ENCODE data around the gene TSLP.
A peak's percentile ranks its signal among the peaks of the same experiment; 100 is the strongest.

TSLP gene

DNA sequence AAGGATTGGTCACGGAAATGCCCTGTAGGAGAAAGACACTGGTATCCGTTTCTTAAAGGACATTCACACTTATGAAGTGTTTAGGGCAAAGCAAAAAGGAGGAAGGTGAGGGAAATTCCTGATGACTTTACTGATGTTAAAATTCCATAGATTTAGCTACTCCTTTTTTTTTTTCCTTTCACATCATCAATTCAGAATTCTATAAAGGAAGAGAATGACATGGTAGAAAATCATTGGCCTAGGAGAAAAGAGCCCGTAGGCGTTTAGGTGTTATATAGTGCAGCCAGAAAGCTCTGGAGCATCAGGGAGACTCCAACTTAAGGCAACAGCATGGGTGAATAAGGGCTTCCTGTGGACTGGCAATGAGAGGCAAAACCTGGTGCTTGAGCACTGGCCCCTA is at the start of gene TSLP:
Gene TSLP, plus strand, starts transcription at position 301 of the 400 bp plus-strand sequence. CDS start 178 bp downstream, outside the sequence.
- H3K4me3 ChIP-seq (ENCODE audit: low read length) = peak within 1 kb of the TSS; percentile 32
- no peak for DNase-seq (ENCODE audit: low read depth)
- TF ChIP-seq CTCF (conservative IDR thresholded peaks at IDR 0.05; ENCODE audit: low read length) = no peak

GRCh38 chr5:111022301-111022700 is 49.2 kb upstream of the TSLP start:
- no peak for DNase-seq (ENCODE audit: low read depth)
- TF ChIP-seq CTCF (conservative IDR thresholded peaks at IDR 0.05; ENCODE audit: low read length) = no peak
- no peak overlapping the region for H3K4me3 ChIP-seq (ENCODE audit: low read length)

- H3K4me3 ChIP-seq (ENCODE audit: low read length) = no peak overlapping the region
- DNase-seq (ENCODE audit: low read depth) = no peak
- no peak for TF ChIP-seq CTCF (conservative IDR thresholded peaks at IDR 0.05; ENCODE audit: low read length)
These were observed 42.6 kb upstream of the TSLP start for GRCh38 chr5:111028865-111029264.

- H3K4me3 ChIP-seq (ENCODE audit: low read length) = no peak overlapping the region
- no peak for TF ChIP-seq CTCF (conservative IDR thresholded peaks at IDR 0.05; ENCODE audit: low read length)
- no peak for DNase-seq (ENCODE audit: low read depth)
These were observed 27.6 kb upstream of the TSLP start for GRCh38 chr5:111043712-111044506.

DNA sequence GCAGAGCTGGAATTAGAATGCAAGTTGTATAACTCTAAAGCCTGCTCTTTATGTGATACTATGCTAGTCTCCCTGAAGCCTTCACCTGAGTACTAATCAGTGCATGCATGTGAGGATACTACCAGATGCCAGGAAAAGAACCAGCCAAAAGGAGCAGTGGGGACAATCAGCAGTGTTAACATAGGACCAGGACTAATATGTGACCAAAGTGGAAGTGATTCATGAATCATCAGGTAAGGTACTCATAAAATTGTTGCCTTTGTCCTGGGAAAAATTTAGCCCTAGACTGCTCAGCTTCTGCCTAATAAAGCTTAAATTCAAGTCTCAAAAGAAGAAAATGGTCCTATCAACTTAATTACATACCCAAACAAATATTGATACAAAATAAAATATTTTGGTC is 13.4 kb upstream of the TSLP start:
- TF ChIP-seq CTCF (conservative IDR thresholded peaks at IDR 0.05; ENCODE audit: low read length) = no peak
- H3K4me3 ChIP-seq (ENCODE audit: low read length) = no peak overlapping the region
- no peak for DNase-seq (ENCODE audit: low read depth)

DNA sequence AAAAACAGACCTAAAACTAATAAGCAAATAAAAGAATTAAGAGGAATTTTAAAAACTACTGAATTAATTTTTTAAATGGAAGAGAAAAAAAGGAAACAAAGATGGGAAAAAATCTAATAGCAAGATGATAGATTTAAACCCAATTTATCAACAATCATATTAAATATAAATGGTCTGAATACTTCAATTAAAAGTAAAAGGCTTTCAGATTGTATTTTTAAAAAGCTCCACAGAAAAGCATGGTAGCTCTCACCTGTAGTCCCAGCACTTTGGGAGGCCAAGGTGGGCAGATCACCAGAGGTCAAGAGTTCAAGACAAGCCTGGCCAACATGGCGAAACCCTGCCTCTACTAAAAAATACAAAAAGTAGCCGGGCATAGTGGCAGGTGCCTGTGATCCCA is 11.3 kb upstream of the TSLP start:
- no peak overlapping the region for H3K4me3 ChIP-seq (ENCODE audit: low read length)
- TF ChIP-seq CTCF (conservative IDR thresholded peaks at IDR 0.05; ENCODE audit: low read length) = no peak
- no peak for DNase-seq (ENCODE audit: low read depth)

GRCh38 chr5:111061618-111062017 is 9.9 kb upstream of the TSLP start:
- no peak for DNase-seq (ENCODE audit: low read depth)
- no peak for TF ChIP-seq CTCF (conservative IDR thresholded peaks at IDR 0.05; ENCODE audit: low read length)
- no peak overlapping the region for H3K4me3 ChIP-seq (ENCODE audit: low read length)
